Muscle of leg (tissue), 16 donors: ENCODE data around the gene SLC41A3. TPM values are rescaled to one million over a fixed set of nuclear protein-coding genes. Genes with fewer than 3 reads are reported as not detected.

Experiments used
- DNase-seq: peaks from one replicate; pipeline ENCODE4 v3.0.0; 2013
- H3K27ac ChIP-seq: one replicate; pipeline ENCODE4 v1.5.1; 2013; ENCODE audit warnings: mild to moderate bottlenecking, low read length, control low read depth
- H3K27me3 ChIP-seq: one replicate; pipeline ENCODE4 v1.6.1; 2013; ENCODE audit warnings: low read length; ENCODE audit not compliant: control insufficient read depth, insufficient read depth
- H3K36me3 ChIP-seq: one replicate; pipeline ENCODE4 v1.6.1; 2013; ENCODE audit warnings: low read length; ENCODE audit not compliant: control insufficient read depth, insufficient read depth
- H3K4me1 ChIP-seq: one replicate; pipeline ENCODE4 v1.6.1; 2013; ENCODE audit warnings: low read length; ENCODE audit not compliant: control insufficient read depth, insufficient read depth
- H3K4me3 ChIP-seq: one replicate; pipeline ENCODE4 v1.5.1; 2013; ENCODE audit warnings: low read length, control low read depth
- H3K9me3 ChIP-seq: replicated peaks from 2 replicates; pipeline ENCODE4 v1.6.1; 2013; ENCODE audit warnings: low read depth, low read length; ENCODE audit not compliant: control insufficient read depth
- WGBS: methylation state at CpG from one replicate; pipeline ENCODE4 v1.1.5; 2013; ENCODE audit warnings: missing lambda C conversion rate; ENCODE audit not compliant: insufficient coverage; 5-methylcytosine and 5-hydroxymethylcytosine counted together
- long read RNA-seq, 11 donors: transcript quantifications; one replicate each; lab custom pipeline, GENCODE V29; 2026
- polyA plus RNA-seq, 8 donors: library from polyadenylated mRNA; unstranded; fragments of 120-200 nt; gene quantifications; one replicate each; pipeline versions ENCODE4 v1.2.1 to v1.2.3, GENCODE V29; 2013; ENCODE audit warnings: inconsistent platforms in 1 of 8, low replicate concordance in 1 of 8; ENCODE audit not compliant: insufficient read length in 8 of 8, insufficient read depth in 1 of 8
- total RNA-seq: library from RNA; stranded (reverse); fragments of 120-200 nt; gene quantifications from one replicate; pipeline ENCODE4 v1.2.4, GENCODE V29; 2013

The SLC41A3 gene
- 31.2 TPM for total RNA-seq
- polyA plus RNA-seq: 10 to 100 TPM; 33.9 to 48.3 (median 38.0) TPM
- long read RNA-seq, donor 1, partial matches to known transcripts: 0 of 6 reads
- long read RNA-seq, donor 1, other reads (novel, unspliced or antisense): 0 of 6 reads
- long read RNA-seq, donor 2: 0 reads
- long read RNA-seq, donor 3, transcript SLC41A3-203 (11 exons, 2,169 nt): major isoform, 5 of 11 reads
- long read RNA-seq, donor 3, partial matches to known transcripts: 0 of 11 reads
- long read RNA-seq, donor 3, other reads (novel, unspliced or antisense): 0 of 11 reads
- long read RNA-seq, donor 4, partial matches to known transcripts: 6 of 12 reads
- long read RNA-seq, donor 4, other reads (novel, unspliced or antisense): 0 of 12 reads
- long read RNA-seq, donor 5, transcript SLC41A3-203 (11 exons, 2,169 nt): minor isoform, 9 of 28 reads
- long read RNA-seq, donor 5, transcript SLC41A3-208 (6 exons, 2,351 nt): major isoform, 10 of 28 reads
- long read RNA-seq, donor 5, partial matches to known transcripts: 5 of 28 reads
- long read RNA-seq, donor 5, other reads (novel, unspliced or antisense): 0 of 28 reads
- long read RNA-seq, donor 6, transcript SLC41A3-208 (6 exons, 2,351 nt): minor isoform, 5 of 25 reads
- long read RNA-seq, donor 6, transcript SLC41A3-216 (7 exons, 3,828 nt): minor isoform, 6 of 25 reads
- long read RNA-seq, donor 6, transcript SLC41A3-201 (12 exons, 1,797 nt): minor isoform, 5 of 25 reads
- long read RNA-seq, donor 6, transcript SLC41A3-203 (11 exons, 2,169 nt): major isoform, 8 of 25 reads
- long read RNA-seq, donor 6, partial matches to known transcripts: 0 of 25 reads
- long read RNA-seq, donor 6, other reads (novel, unspliced or antisense): 0 of 25 reads
- long read RNA-seq, donor 7, transcript SLC41A3-203 (11 exons, 2,169 nt): minor isoform, 5 of 18 reads
- long read RNA-seq, donor 7, transcript SLC41A3-208 (6 exons, 2,351 nt): major isoform, 8 of 18 reads
- long read RNA-seq, donor 7, partial matches to known transcripts: 0 of 18 reads
- long read RNA-seq, donor 7, other reads (novel, unspliced or antisense): 0 of 18 reads
- long read RNA-seq, donor 8, partial matches to known transcripts: 0 of 7 reads
- long read RNA-seq, donor 8, other reads (novel, unspliced or antisense): 0 of 7 reads
- long read RNA-seq, donor 9, partial matches to known transcripts: 0 of 5 reads
- long read RNA-seq, donor 9, other reads (novel, unspliced or antisense): 0 of 5 reads
- long read RNA-seq, donor 10, partial matches to known transcripts: 0 of 3 reads
- long read RNA-seq, donor 10, other reads (novel, unspliced or antisense): 0 of 3 reads
- long read RNA-seq, donor 11, partial matches to known transcripts: 0 of 5 reads
- long read RNA-seq, donor 11, other reads (novel, unspliced or antisense): 0 of 5 reads

- Histone ChIP-seq H3K9me3 (no peaks in the 10 kb centered on the region), H3K27ac (peak within 1 kb of the TSS; percentile 68), H3K4me3 (peak within 1 kb of the TSS; percentile 69), H3K4me1 (peaks cover 22% of the 10 kb centered on the region), H3K36me3 (no peaks in the 10 kb centered on the region), H3K27me3 (no peaks in the 10 kb centered on the region)
- 0% methylated on average over 39 of the region's 72 CpGs for WGBS
- peak; percentile 94 for DNase-seq
Observed at GRCh38 chr3:126083913-126084767, at the start of gene SLC41A3. Gene SLC41A3 (minus strand): TSS chr3:126084124. CDS start chr3:126068219, 15,905 bp downstream.

GRCh38 chr3:126133606-126134005 is 49.7 kb upstream of the SLC41A3 start:
- Histone ChIP-seq H3K4me3 (no peak overlapping the region), H3K36me3 (no peaks in the 10 kb centered on the region), H3K9me3 (no peaks in the 10 kb centered on the region), H3K27me3 (peaks cover 10% of the 10 kb centered on the region), H3K27ac (no peak overlapping the region), H3K4me1 (peaks cover 9% of the 10 kb centered on the region)
- 50% methylated on average over 6 of the region's 6 CpGs for WGBS
- no peak for DNase-seq

- H3K9me3 ChIP-seq: no peaks in the 10 kb centered on the region
- H3K4me1 ChIP-seq: peaks cover 9% of the 10 kb centered on the region
- 50% methylated on average over 10 of the region's 14 CpGs for WGBS
- H3K4me3 ChIP-seq: no peak overlapping the region
- H3K27me3 ChIP-seq: peaks cover 8% of the 10 kb centered on the region
- DNase-seq: no peak
- H3K36me3 ChIP-seq: no peaks in the 10 kb centered on the region
- no peak overlapping the region for H3K27ac ChIP-seq
Observed at GRCh38 chr3:126132751-126133511, 49.0 kb upstream of the SLC41A3 start.

GRCh38 chr3:126131881-126132750 is 48.2 kb upstream of the SLC41A3 start:
- Histone ChIP-seq H3K9me3 (no peaks in the 10 kb centered on the region), H3K36me3 (no peaks in the 10 kb centered on the region), H3K27ac (no peak overlapping the region), H3K4me1 (peaks cover 9% of the 10 kb centered on the region), H3K27me3 (peaks cover 8% of the 10 kb centered on the region), H3K4me3 (no peak overlapping the region)
- DNase-seq: no peak
- 69% methylated on average over 11 of the region's 16 CpGs for WGBS

GRCh38 chr3:126130981-126131745 is 47.2 kb upstream of the SLC41A3 start:
- Histone ChIP-seq H3K27me3 (peaks cover 8% of the 10 kb centered on the region), H3K9me3 (no peaks in the 10 kb centered on the region), H3K4me3 (no peak overlapping the region), H3K4me1 (peaks cover 9% of the 10 kb centered on the region), H3K36me3 (no peaks in the 10 kb centered on the region), H3K27ac (no peak overlapping the region)
- DNase-seq: no peak
- 87% methylated on average over 19 of the region's 19 CpGs for WGBS

GRCh38 chr3:126130081-126130855 is 46.3 kb upstream of the SLC41A3 start:
- WGBS: 84% methylated on average over 11 of the region's 15 CpGs

GRCh38 chr3:126129398-126129891 is 45.5 kb upstream of the SLC41A3 start:
- Histone ChIP-seq H3K27me3 (peaks cover 6% of the 10 kb centered on the region), H3K36me3 (no peaks in the 10 kb centered on the region), H3K4me3 (no peak overlapping the region), H3K27ac (no peak overlapping the region), H3K9me3 (no peaks in the 10 kb centered on the region), H3K4me1 (peaks cover 6% of the 10 kb centered on the region)
- 73% methylated on average over 16 of the region's 16 CpGs for WGBS
- DNase-seq: no peak

More at GRCh38 chr3:126130081-126130855, 46.3 kb upstream of the SLC41A3 start:
- Histone ChIP-seq H3K9me3 (no peaks in the 10 kb centered on the region), H3K36me3 (no peaks in the 10 kb centered on the region), H3K4me3 (no peak overlapping the region), H3K4me1 (peaks cover 9% of the 10 kb centered on the region), H3K27ac (no peak overlapping the region), H3K27me3 (peaks cover 8% of the 10 kb centered on the region)
- DNase-seq: no peak
